Measurements from ENCODE around the gene MMRN2.

Gene MMRN2

GRCh38 chr10:86946213-86947155, 10.9 kb downstream of the MMRN2 start:
- no peak overlapping the region for H2BK15ac ChIP-seq (replicated peaks; ENCODE audit: low read depth)
- no peak overlapping the region for H4K8ac ChIP-seq (ENCODE audit: low read depth, low read length)
- no peaks in the 10 kb centered on the region for H3K4me1 ChIP-seq (ENCODE audit: control insufficient read depth, low read depth, low read length)
- no peak overlapping the region for H2BK5ac ChIP-seq (ENCODE audit: low read length)
- H3K23ac ChIP-seq (ENCODE audit: low read length): no peak overlapping the region
- no peak for DNase-seq
- H3K79me2 ChIP-seq (ENCODE audit: control insufficient read depth, insufficient read depth, low read length): no peaks in the 10 kb centered on the region
- no peaks in the 10 kb centered on the region for H3K36me3 ChIP-seq (ENCODE audit: control insufficient read depth, insufficient read depth, low read length)
- H3K4ac ChIP-seq (ENCODE audit: low read depth, low read length): no peak overlapping the region
- no peak overlapping the region for H3K56ac ChIP-seq (ENCODE audit: low read length)
- WGBS (ENCODE audit: extremely low coverage, insufficient coverage, low lambda C conversion rate): no CpG with 5 or more reads among the region's 13 CpGs
- H3K79me1 ChIP-seq (ENCODE audit: low read length): no peaks in the 10 kb centered on the region
- no peak overlapping the region for H3K18ac ChIP-seq (ENCODE audit: low read length)
- no peak overlapping the region for H3K4me2 ChIP-seq (ENCODE audit: low read length)
- no peak overlapping the region for H4K5ac ChIP-seq (ENCODE audit: low read length)
- no peak overlapping the region for H2BK120ac ChIP-seq (ENCODE audit: low read depth, low read length)
- H3K27me3 ChIP-seq (ENCODE audit: insufficient read depth, low read length, poor library complexity): no peaks in the 10 kb centered on the region
- no peak overlapping the region for H2AK5ac ChIP-seq (ENCODE audit: low read length)
- H3K27ac ChIP-seq (ENCODE audit: low read depth, low read length): no peak overlapping the region
- no peak overlapping the region for H3K9ac ChIP-seq (ENCODE audit: low read length)
- H3K4me3 ChIP-seq (ENCODE audit: low read length): no peak overlapping the region

DNA sequence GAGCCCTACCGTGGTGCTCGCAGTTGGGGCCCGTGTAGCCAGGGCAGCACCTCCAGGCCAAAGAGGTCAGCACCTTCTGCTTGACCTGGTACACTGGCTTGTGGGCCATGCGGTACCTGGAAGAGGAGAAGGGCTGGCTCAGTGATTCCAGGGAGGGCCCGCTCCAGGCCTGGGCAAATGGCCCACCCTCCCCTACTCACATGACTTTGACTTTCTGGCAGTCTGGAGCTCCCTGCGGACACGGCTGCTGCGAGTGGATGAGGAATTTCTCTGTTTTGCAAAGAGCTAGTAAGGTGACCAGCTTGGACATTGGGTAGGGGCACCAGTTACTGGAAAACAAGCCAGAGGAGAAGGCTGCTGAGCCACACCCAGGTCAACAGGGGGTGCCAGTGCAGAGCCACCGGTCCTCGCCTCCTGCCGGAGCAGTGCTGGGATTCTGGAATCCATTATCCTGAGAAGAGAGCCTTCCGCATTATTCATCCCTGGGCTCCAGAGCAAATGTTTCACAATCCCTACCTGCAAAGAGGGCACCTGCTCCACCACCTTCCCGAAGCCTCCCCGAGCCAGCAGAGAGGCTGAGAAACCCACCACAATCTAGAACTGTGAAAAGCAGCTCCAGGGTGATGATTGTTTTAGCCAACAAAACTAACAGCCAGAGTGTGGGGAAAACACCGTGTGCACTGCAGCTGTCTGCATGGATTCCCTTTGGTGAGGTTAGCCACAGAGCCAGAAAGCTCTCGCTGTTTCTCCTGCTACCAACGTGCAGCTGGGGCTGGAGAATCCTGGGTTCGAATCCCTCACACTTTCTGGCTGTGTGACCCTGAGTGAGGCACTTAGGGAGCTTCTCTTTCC, 11.8 kb downstream of the MMRN2 start:
- no peaks in the 10 kb centered on the region for H3K36me3 ChIP-seq (ENCODE audit: control insufficient read depth, insufficient read depth, low read length)

DNA sequence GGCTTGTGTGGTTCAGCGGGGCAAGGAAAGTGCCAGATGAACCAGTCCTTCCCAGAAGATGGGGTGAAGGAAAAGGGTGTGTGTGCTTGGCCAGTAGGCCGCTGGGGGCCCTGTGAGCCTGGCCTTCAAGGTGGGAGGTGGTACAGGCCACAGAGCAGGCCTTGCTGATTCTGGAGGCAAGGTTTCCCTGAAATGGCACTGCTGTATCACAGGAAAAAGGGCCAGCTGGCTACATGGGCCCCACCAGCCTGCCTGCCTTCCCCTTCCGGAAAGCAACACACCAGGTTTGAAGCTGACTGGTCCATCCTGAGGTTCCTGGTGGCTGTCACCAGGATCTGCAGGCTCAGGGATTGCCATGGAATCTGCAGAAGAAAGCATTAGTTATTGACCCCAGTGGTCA, 12.5 kb downstream of the MMRN2 start:
- Histone ChIP-seq H2AK5ac (ENCODE audit: low read length) (no peak overlapping the region), H2BK15ac (replicated peaks; ENCODE audit: low read depth) (no peak overlapping the region), H3K36me3 (ENCODE audit: control insufficient read depth, insufficient read depth, low read length) (no peaks in the 10 kb centered on the region), H3K56ac (ENCODE audit: low read length) (peak overlapping the region; percentile 10), H2BK5ac (ENCODE audit: low read length) (no peak overlapping the region), H3K18ac (ENCODE audit: low read length) (no peak overlapping the region), H3K9ac (ENCODE audit: low read length) (no peak overlapping the region), H3K4ac (ENCODE audit: low read depth, low read length) (no peak overlapping the region), H3K79me1 (ENCODE audit: low read length) (no peaks in the 10 kb centered on the region), H3K4me2 (ENCODE audit: low read length) (no peak overlapping the region), H4K8ac (ENCODE audit: low read depth, low read length) (no peak overlapping the region), H3K4me3 (ENCODE audit: low read length) (no peak overlapping the region), H3K4me1 (ENCODE audit: control insufficient read depth, low read depth, low read length) (no peaks in the 10 kb centered on the region), H2BK120ac (ENCODE audit: low read depth, low read length) (no peak overlapping the region), H3K27ac (ENCODE audit: low read depth, low read length) (no peak overlapping the region), H4K5ac (ENCODE audit: low read length) (no peak overlapping the region), H3K27me3 (ENCODE audit: insufficient read depth, low read length, poor library complexity) (no peaks in the 10 kb centered on the region), H3K23ac (ENCODE audit: low read length) (no peak overlapping the region), H3K79me2 (ENCODE audit: control insufficient read depth, insufficient read depth, low read length) (no peaks in the 10 kb centered on the region)
- no peak for DNase-seq
- WGBS (ENCODE audit: extremely low coverage, insufficient coverage, low lambda C conversion rate): no CpG with 5 or more reads among the region's 3 CpGs

More for the DNA sequence above, 11.8 kb downstream of the MMRN2 start:
- peak; percentile 87 for DNase-seq
- no peak overlapping the region for H2BK15ac ChIP-seq (replicated peaks; ENCODE audit: low read depth)
- no peak overlapping the region for H2BK5ac ChIP-seq (ENCODE audit: low read length)
- H3K4me2 ChIP-seq (ENCODE audit: low read length): no peak overlapping the region
- no peaks in the 10 kb centered on the region for H3K79me2 ChIP-seq (ENCODE audit: control insufficient read depth, insufficient read depth, low read length)
- H3K4ac ChIP-seq (ENCODE audit: low read depth, low read length): no peak overlapping the region
- no peak overlapping the region for H4K8ac ChIP-seq (ENCODE audit: low read depth, low read length)
- no peaks in the 10 kb centered on the region for H3K4me1 ChIP-seq (ENCODE audit: control insufficient read depth, low read depth, low read length)
- H4K5ac ChIP-seq (ENCODE audit: low read length): no peak overlapping the region
- H3K27ac ChIP-seq (ENCODE audit: low read depth, low read length): no peak overlapping the region
- H3K18ac ChIP-seq (ENCODE audit: low read length): no peak overlapping the region
- no peak overlapping the region for H3K4me3 ChIP-seq (ENCODE audit: low read length)
- H3K56ac ChIP-seq (ENCODE audit: low read length): peak overlapping the region; percentile 11
- no peak overlapping the region for H2BK120ac ChIP-seq (ENCODE audit: low read depth, low read length)
- no peaks in the 10 kb centered on the region for H3K79me1 ChIP-seq (ENCODE audit: low read length)
- H3K23ac ChIP-seq (ENCODE audit: low read length): no peak overlapping the region
- no peaks in the 10 kb centered on the region for H3K27me3 ChIP-seq (ENCODE audit: insufficient read depth, low read length, poor library complexity)
- WGBS (ENCODE audit: extremely low coverage, insufficient coverage, low lambda C conversion rate): no CpG with 5 or more reads among the region's 18 CpGs
- H3K9ac ChIP-seq (ENCODE audit: low read length): no peak overlapping the region
- H2AK5ac ChIP-seq (ENCODE audit: low read length): no peak overlapping the region

DNA sequence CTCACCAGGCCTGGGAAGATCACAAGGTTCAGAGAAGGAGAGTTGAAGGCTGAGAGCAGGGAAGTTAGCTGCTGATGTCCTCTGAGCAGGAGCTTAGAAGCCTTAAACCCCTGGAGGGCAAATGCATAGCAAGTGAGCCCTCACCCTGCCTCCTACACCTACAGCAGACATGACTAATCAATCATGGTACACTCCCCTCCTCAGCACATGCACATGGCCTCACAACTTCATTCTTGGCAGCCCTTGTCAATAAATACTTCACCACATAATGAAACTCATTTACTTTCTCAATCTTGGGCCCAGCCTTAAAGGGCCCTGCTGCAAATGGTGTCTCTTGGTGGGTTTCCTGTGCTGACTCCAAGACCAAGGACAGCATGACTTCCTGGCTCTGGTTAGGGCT, 12.9 kb downstream of the MMRN2 start:
- no peak overlapping the region for H3K4me3 ChIP-seq (ENCODE audit: low read length)
- H3K27me3 ChIP-seq (ENCODE audit: insufficient read depth, low read length, poor library complexity): no peaks in the 10 kb centered on the region
- no peaks in the 10 kb centered on the region for H3K79me1 ChIP-seq (ENCODE audit: low read length)
- H3K79me2 ChIP-seq (ENCODE audit: control insufficient read depth, insufficient read depth, low read length): no peaks in the 10 kb centered on the region
- H3K27ac ChIP-seq (ENCODE audit: low read depth, low read length): no peak overlapping the region
- H3K23ac ChIP-seq (ENCODE audit: low read length): no peak overlapping the region
- H3K18ac ChIP-seq (ENCODE audit: low read length): no peak overlapping the region
- no peak overlapping the region for H2AK5ac ChIP-seq (ENCODE audit: low read length)
- no peak overlapping the region for H3K56ac ChIP-seq (ENCODE audit: low read length)
- H2BK15ac ChIP-seq (replicated peaks; ENCODE audit: low read depth): no peak overlapping the region
- H4K8ac ChIP-seq (ENCODE audit: low read depth, low read length): no peak overlapping the region
- no peaks in the 10 kb centered on the region for H3K4me1 ChIP-seq (ENCODE audit: control insufficient read depth, low read depth, low read length)
- no peak overlapping the region for H2BK120ac ChIP-seq (ENCODE audit: low read depth, low read length)
- H4K5ac ChIP-seq (ENCODE audit: low read length): no peak overlapping the region
- no peak overlapping the region for H2BK5ac ChIP-seq (ENCODE audit: low read length)
- no peak overlapping the region for H3K9ac ChIP-seq (ENCODE audit: low read length)
- peak; percentile 63 for DNase-seq
- no peaks in the 10 kb centered on the region for H3K36me3 ChIP-seq (ENCODE audit: control insufficient read depth, insufficient read depth, low read length)
- H3K4me2 ChIP-seq (ENCODE audit: low read length): no peak overlapping the region
- H3K4ac ChIP-seq (ENCODE audit: low read depth, low read length): no peak overlapping the region

DNA sequence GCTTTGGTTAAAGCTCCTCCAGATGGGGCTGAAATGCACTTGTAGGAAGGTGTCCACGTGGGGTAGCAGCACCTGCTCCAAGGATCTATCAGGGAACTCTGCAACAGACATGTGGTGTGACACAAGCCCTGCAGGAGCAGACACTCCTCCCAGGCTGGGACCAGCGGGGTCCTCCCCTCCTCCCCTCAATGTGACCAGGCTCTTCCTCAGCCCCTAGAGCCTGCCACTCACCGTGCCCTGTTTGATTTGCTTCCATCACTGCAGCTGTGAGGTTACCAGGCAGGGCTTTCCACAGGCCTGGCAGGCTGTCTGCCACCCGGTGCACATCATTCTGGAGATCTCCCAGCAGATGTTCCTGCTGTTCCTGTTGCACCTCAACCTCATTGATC, 13.4 kb downstream of the MMRN2 start:
- no peak overlapping the region for H3K23ac ChIP-seq (ENCODE audit: low read length)
- no peak overlapping the region for H2AK5ac ChIP-seq (ENCODE audit: low read length)
- no peaks in the 10 kb centered on the region for H3K4me1 ChIP-seq (ENCODE audit: control insufficient read depth, low read depth, low read length)
- DNase-seq: no peak
- H4K5ac ChIP-seq (ENCODE audit: low read length): no peak overlapping the region
- H2BK120ac ChIP-seq (ENCODE audit: low read depth, low read length): no peak overlapping the region
- no peaks in the 10 kb centered on the region for H3K36me3 ChIP-seq (ENCODE audit: control insufficient read depth, insufficient read depth, low read length)
- H3K27ac ChIP-seq (ENCODE audit: low read depth, low read length): no peak overlapping the region
- H3K4ac ChIP-seq (ENCODE audit: low read depth, low read length): no peak overlapping the region
- no peaks in the 10 kb centered on the region for H3K79me1 ChIP-seq (ENCODE audit: low read length)
- no peak overlapping the region for H2BK15ac ChIP-seq (replicated peaks; ENCODE audit: low read depth)
- H3K9ac ChIP-seq (ENCODE audit: low read length): no peak overlapping the region
- no peaks in the 10 kb centered on the region for H3K79me2 ChIP-seq (ENCODE audit: control insufficient read depth, insufficient read depth, low read length)
- no peak overlapping the region for H3K18ac ChIP-seq (ENCODE audit: low read length)
- WGBS (ENCODE audit: extremely low coverage, insufficient coverage, low lambda C conversion rate): no CpG with 5 or more reads among the region's 4 CpGs
- no peak overlapping the region for H4K8ac ChIP-seq (ENCODE audit: low read depth, low read length)
- H3K4me2 ChIP-seq (ENCODE audit: low read length): no peak overlapping the region
- no peak overlapping the region for H2BK5ac ChIP-seq (ENCODE audit: low read length)
- no peaks in the 10 kb centered on the region for H3K27me3 ChIP-seq (ENCODE audit: insufficient read depth, low read length, poor library complexity)
- H3K56ac ChIP-seq (ENCODE audit: low read length): no peak overlapping the region
- no peak overlapping the region for H3K4me3 ChIP-seq (ENCODE audit: low read length)
